K562 (cell line): ENCODE results near the gene TCL1B. TPM values are rescaled to one million over a fixed set of nuclear protein-coding genes. Genes with fewer than 3 reads are reported as not detected.

Experiments
- ATAC-seq: fragments of 200-7000 bp; cut with Tn5 transposase; 3 replicates; pipeline ENCODE4 v1.9.1; 2020; ENCODE audit warnings: moderate library complexity
- BruUV-seq: library from RNA; stranded (reverse); fragments of 400-500 nt; replicated peaks from 2 replicates; lab custom pipeline; 2021; lab: Mats Ljungman, UMichigan
- CTCF ChIA-PET: fragments of 300-600 bp; formaldehyde crosslinking; extraction: SDS; loops from one replicate; lab custom pipeline; 2021; ENCODE audit warnings: low intra/inter-chr PET ratio; lab: Yijun Ruan, JAX
- POLR2A ChIA-PET: fragments of 300-600, 350-650 bp; sonication (Branson Sonifier 250); formaldehyde crosslinking; extraction: SDS; loops from one replicate; lab custom pipeline; 2021; ENCODE audit warnings: antibody characterized with exemption, inconsistent platforms; lab: Yijun Ruan, JAX
- DNase-seq, 4 experiments: peaks; one replicate each; pipeline versions ENCODE4 v3.0.0 to v3.0.0-alpha.2; 2011 to 2018; ENCODE audit warnings: low spot score in 3 of 4, mixed read lengths in 3 of 4; ENCODE audit errors: extremely low read depth in 1 of 4
- FAIRE-seq: peaks from 2 replicates; lab custom pipeline; 2011; peaks lifted over from hg19 to GRCh38; lab: Jason Lieb, UNC
- H2AFZ ChIP-seq: 2 replicates; pipeline ENCODE4 v1.6.0; 2011; ENCODE audit warnings: low read depth, low read length, control low read depth, inconsistent platforms
- H3K27ac ChIP-seq: fragments of 200-600 bp; 3 replicates; pipeline ENCODE4 v1.8.0; 2011; ENCODE audit warnings: low read depth, mild to moderate bottlenecking, control low read depth, inconsistent platforms, low read length, moderate library complexity, mixed read lengths; ENCODE audit errors: extremely low read depth
- H3K27me3 ChIP-seq, 2 experiments: fragments of 300-600 bp in 1 of 2; 2 replicates in 1 of 2; 3 replicates in 1 of 2; pipeline versions ENCODE4 v1.6.0 to v1.8.0; 2011; ENCODE audit warnings: inconsistent platforms in 2 of 2, low read length in 2 of 2, mild to moderate bottlenecking in 1 of 2, mixed read lengths in 1 of 2, moderate library complexity in 1 of 2; ENCODE audit not compliant: control insufficient read depth in 2 of 2, insufficient read depth in 2 of 2
- H3K36me3 ChIP-seq: fragments of 300-600 bp; 3 replicates; pipeline ENCODE4 v1.8.0; 2011; ENCODE audit warnings: mild to moderate bottlenecking, low read length, inconsistent platforms; ENCODE audit not compliant: control insufficient read depth, insufficient read depth
- H3K4me1 ChIP-seq, 2 experiments: fragments of 200-600 bp in 1 of 2; replicated peaks in 1 of 2; 2 replicates in 1 of 2; 3 replicates in 1 of 2; pipeline versions ENCODE4 v1.5.1 to v1.8.0; 2011; ENCODE audit warnings: inconsistent platforms in 2 of 2, low read length in 2 of 2, mild to moderate bottlenecking in 1 of 2, mixed read lengths in 1 of 2, moderate library complexity in 1 of 2; ENCODE audit not compliant: control insufficient read depth in 2 of 2, insufficient read depth in 2 of 2
- H3K4me2 ChIP-seq: 2 replicates; pipeline ENCODE4 v1.6.1; 2011; ENCODE audit warnings: low read length, control low read depth, inconsistent platforms, mixed read lengths; ENCODE audit not compliant: insufficient read depth
- H3K4me3 ChIP-seq: fragments of 200-600 bp; sonication (generic), shearing (Covaris generic); 2 replicates; pipeline ENCODE4 v1.5.1; 2016; ENCODE audit warnings: control low read depth, inconsistent platforms
- H3K79me2 ChIP-seq: fragments of 200-600 bp; 3 replicates; pipeline ENCODE4 v1.8.0; 2011; ENCODE audit warnings: low read length, inconsistent platforms; ENCODE audit not compliant: control insufficient read depth, insufficient read depth
- H3K9ac ChIP-seq, 2 experiments: 2 replicates each; pipeline versions ENCODE4 v1.6.0 to v1.6.1; 2011; ENCODE audit warnings: low read depth in 2 of 2, low read length in 2 of 2, control low read depth in 1 of 2, inconsistent platforms in 1 of 2, mild to moderate bottlenecking in 1 of 2, mixed read lengths in 1 of 2; ENCODE audit not compliant: insufficient read depth in 1 of 2
- H3K9me1 ChIP-seq: one replicate; pipeline ENCODE4 v1.6.0; 2011; ENCODE audit warnings: inconsistent platforms, mild to moderate bottlenecking, low read length, moderate library complexity; ENCODE audit not compliant: control insufficient read depth, insufficient read depth
- H3K9me3 ChIP-seq: replicated peaks from 2 replicates; pipeline ENCODE4 v1.5.1; 2011; ENCODE audit warnings: low read depth, low read length, inconsistent platforms; ENCODE audit not compliant: control insufficient read depth, insufficient read depth
- H4K20me1 ChIP-seq: replicated peaks from 2 replicates; pipeline ENCODE4 v1.6.1; 2011; ENCODE audit warnings: low read length, inconsistent platforms, mixed read lengths; ENCODE audit not compliant: control insufficient read depth, insufficient read depth
- FOS ChIP-seq: IDR thresholded peaks from 3 replicates; pipeline ENCODE4 v1.6.1; 2011; ENCODE audit not compliant: insufficient read length; ENCODE audit errors: extremely low read depth
- MAFF ChIP-seq: IDR thresholded peaks from 2 replicates; pipeline ENCODE4 v1.6.1; 2012; ENCODE audit warnings: low read length, improper control_type of control experiment
- RBM34 ChIP-seq: fragments of 200-400 bp; formaldehyde crosslinking; IDR thresholded peaks from 2 replicates; pipeline ENCODE4 v1.6.1; 2018; ENCODE audit warnings: low read length, borderline replicate concordance; ENCODE audit not compliant: insufficient read depth
- ZNF561 ChIP-seq: fragments of 450-650 bp; formaldehyde crosslinking; conservative IDR thresholded peaks from 2 replicates; pipeline ENCODE4 v1.4.0; 2020; ENCODE audit warnings: mild to moderate bottlenecking, moderate library complexity
- WGBS: fragments of 100-300 bp; shearing (Covaris generic); methylation state at CpG from one replicate; pipeline ENCODE4 v1.1.6; 2016; ENCODE audit warnings: low coverage, mixed read lengths; ENCODE audit not compliant: insufficient coverage; ENCODE audit errors: missing lambda C conversion rate; 5-methylcytosine and 5-hydroxymethylcytosine counted together
- in situ Hi-C: fragments of 300-500 bp; cut with MboI; formaldehyde crosslinking; loops from 4 replicates; pipeline ENCODE4 v1.15.0; 2018; ENCODE audit warnings: inconsistent platforms, mixed read lengths
- intact Hi-C: fragments of 100-400 bp; cut with micrococcal nuclease; formaldehyde crosslinking; loops from 2 replicates; pipeline ENCODE4 v1.14.2; 2022
- polyA plus RNA-seq, 8 experiments: library from polyadenylated mRNA; depleted of rRNA in 4 of 8; stranded (reverse) in 5 of 8; unstranded in 3 of 8; fragments of >200 nt; fragmentation: Nextera tagmentation in 2 of 8; fragmentation: Illumina TruSeq in 1 of 8; extraction: Ambion mirVana in 2 of 8; extraction: Trizol in 1 of 8; gene quantifications; 2 replicates each; pipeline versions ENCODE4 v1.2.1 to v1.2.3, GENCODE V29; 2011 to 2014; ENCODE audit warnings: inconsistent platforms in 1 of 8, missing spikeins in 1 of 8
- total RNA-seq, 7 experiments: library from RNA; depleted of rRNA in 6 of 7; stranded (reverse); fragments of >200 nt in 6 of 7; fragmentation: Illumina TruSeq in 2 of 7; extraction: Trizol in 2 of 7; gene quantifications; 2 replicates each; pipeline versions ENCODE4 v1.2.1 to v1.2.3, GENCODE V29; 2011 to 2021; ENCODE audit warnings: low replicate concordance in 1 of 7
- TF ChIP-seq, protein P1 (sequence below): fragments of 450-650 bp; IDR thresholded peaks from 2 replicates; pipeline ENCODE4 v1.7.1; 2018; ENCODE audit warnings: mild to moderate bottlenecking, low read depth; ENCODE audit not compliant: partially characterized antibody
- TF ChIP-seq, protein P2 (sequence below): fragments of 250-450 bp; sonication (Bioruptor Pico); IDR thresholded peaks from 2 replicates; pipeline ENCODE4 v1.5.0; 2020; ENCODE audit warnings: mild to moderate bottlenecking

TCL1B gene
- total and polyA plus RNA-seq, 9 of the 15 experiments (the other 6 are each of a cell fraction or from before 2014, with no cell fraction given), result not detected

DNA sequence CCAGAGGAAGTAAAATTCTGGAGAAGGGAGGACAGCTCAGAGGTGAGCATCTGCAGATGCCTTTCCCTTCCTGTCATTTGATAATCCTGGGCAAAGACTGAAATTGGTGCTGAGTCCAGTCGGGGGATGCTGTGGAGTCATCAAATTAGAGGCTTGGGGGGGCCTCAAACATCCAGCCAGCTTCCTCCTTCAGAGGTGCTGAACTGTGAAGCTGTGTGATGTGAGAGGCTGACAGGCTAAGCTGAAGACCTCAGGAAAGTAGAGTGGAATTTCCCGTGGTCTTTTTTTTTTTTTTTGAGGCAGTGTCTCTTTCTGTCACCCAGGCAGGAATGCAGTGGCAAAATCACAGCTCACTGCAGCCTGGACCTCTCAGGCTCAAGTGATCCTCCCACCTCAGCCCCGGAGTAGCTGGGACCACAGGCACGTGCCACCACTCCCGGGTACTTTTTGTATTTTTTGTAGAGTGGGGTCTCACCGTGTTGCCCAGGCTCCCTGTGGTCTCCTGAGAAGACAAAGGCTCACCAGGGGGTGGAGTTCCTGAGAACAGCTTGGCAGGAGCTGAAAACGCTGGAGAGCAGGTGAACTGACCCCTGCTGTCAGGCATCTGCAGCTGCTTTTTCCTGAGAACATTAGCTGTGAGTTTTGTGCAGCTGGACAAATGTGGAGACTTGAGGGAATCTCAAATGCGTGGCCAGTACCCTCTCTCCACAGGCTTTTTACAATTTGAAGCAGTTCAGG is 6.1 kb upstream of the TCL1B start:
- Histone ChIP-seq H2AFZ (no peak overlapping the region), H4K20me1 (no peaks in the 10 kb centered on the region), H3K9ac (no peak overlapping the region), H3K9me1 (no peaks in the 10 kb centered on the region), H3K27ac (no peak overlapping the region), H3K4me1 (no peaks in the 10 kb centered on the region), H3K4me2 (no peak overlapping the region), H3K9me3 (no peaks in the 10 kb centered on the region), H3K4me3 (no peak overlapping the region), H3K79me2 (no peaks in the 10 kb centered on the region), H3K36me3 (no peaks in the 10 kb centered on the region), H3K27me3 (no peaks in the 10 kb centered on the region)
- TF ChIP-seq FOS, result no peak
- no peak for TF ChIP-seq RBM34
- TF ChIP-seq, protein P1, sequence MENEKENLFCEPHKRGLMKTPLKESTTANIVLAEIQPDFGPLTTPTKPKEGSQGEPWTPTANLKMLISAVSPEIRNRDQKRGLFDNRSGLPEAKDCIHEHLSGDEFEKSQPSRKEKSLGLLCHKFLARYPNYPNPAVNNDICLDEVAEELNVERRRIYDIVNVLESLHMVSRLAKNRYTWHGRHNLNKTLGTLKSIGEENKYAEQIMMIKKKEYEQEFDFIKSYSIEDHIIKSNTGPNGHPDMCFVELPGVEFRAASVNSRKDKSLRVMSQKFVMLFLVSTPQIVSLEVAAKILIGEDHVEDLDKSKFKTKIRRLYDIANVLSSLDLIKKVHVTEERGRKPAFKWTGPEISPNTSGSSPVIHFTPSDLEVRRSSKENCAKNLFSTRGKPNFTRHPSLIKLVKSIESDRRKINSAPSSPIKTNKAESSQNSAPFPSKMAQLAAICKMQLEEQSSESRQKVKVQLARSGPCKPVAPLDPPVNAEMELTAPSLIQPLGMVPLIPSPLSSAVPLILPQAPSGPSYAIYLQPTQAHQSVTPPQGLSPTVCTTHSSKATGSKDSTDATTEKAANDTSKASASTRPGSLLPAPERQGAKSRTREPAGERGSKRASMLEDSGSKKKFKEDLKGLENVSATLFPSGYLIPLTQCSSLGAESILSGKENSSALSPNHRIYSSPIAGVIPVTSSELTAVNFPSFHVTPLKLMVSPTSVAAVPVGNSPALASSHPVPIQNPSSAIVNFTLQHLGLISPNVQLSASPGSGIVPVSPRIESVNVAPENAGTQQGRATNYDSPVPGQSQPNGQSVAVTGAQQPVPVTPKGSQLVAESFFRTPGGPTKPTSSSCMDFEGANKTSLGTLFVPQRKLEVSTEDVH, result no peak
- TF ChIP-seq, protein P2, sequence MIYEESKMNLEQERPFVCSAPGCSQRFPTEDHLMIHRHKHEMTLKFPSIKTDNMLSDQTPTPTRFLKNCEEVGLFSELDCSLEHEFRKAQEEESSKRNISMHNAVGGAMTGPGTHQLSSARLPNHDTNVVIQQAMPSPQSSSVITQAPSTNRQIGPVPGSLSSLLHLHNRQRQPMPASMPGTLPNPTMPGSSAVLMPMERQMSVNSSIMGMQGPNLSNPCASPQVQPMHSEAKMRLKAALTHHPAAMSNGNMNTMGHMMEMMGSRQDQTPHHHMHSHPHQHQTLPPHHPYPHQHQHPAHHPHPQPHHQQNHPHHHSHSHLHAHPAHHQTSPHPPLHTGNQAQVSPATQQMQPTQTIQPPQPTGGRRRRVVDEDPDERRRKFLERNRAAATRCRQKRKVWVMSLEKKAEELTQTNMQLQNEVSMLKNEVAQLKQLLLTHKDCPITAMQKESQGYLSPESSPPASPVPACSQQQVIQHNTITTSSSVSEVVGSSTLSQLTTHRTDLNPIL, result no peak
- TF ChIP-seq ZNF561 (CRISPR knock-in tag), result no peak
- no peak for TF ChIP-seq MAFF
- in situ Hi-C loops (no loop called here), intact Hi-C loops (loop anchor here (10.0 kb wide), 1 partner anchor 115 kb away; no protein-coding TSS in a partner anchor)
- no TSS peak for BruUV-seq
- POLR2A ChIA-PET, result no interaction called here
- FAIRE-seq, result no peak
- ATAC-seq, result no peak
- no peak for DNase-seq
- WGBS, result 3% methylated on average over 7 of the region's 8 CpGs
- CTCF ChIA-PET, result no interaction called here
